T-helper 22 cell (primary cell): ENCODE measurements around the gene FOXS1.
"Not testable (repeated sequence)": the region's sequence is repeated elsewhere in the genome, so short reads cannot be mapped to it uniquely, and the experiment has no call there.

Experiments
- DNase-seq: peaks from one replicate; pipeline ENCODE4 v3.0.0-alpha.2; 2020; ENCODE audit warnings: low read depth

Gene FOXS1

GRCh38 chr20:31822421-31823330 is 22.7 kb downstream of the FOXS1 start:
- DNase-seq, result peak; percentile 32

DNA sequence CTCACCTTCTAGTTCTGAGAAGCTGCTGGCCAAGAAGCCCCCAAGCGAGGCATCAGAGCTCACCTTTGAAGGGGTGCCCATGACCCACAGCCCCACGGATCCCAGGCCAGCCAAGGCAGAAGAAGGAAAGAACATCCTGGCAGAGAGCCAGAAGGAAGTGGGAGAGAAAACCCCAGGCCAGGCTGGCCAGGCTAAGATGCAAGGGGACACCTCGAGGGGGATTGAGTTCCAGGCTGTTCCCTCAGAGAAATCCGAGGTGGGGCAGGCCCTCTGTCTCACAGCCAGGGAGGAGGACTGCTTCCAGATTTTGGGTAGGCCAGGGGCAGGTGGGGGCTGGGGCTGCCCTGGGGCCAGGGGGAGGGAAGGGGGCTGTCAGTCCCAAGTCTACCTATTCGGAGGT is 24.0 kb downstream of the FOXS1 start:
- DNase-seq, result no peak

GRCh38 chr20:31820228-31820627 is 25.2 kb downstream of the FOXS1 start:
- DNase-seq, result no peak

DNA sequence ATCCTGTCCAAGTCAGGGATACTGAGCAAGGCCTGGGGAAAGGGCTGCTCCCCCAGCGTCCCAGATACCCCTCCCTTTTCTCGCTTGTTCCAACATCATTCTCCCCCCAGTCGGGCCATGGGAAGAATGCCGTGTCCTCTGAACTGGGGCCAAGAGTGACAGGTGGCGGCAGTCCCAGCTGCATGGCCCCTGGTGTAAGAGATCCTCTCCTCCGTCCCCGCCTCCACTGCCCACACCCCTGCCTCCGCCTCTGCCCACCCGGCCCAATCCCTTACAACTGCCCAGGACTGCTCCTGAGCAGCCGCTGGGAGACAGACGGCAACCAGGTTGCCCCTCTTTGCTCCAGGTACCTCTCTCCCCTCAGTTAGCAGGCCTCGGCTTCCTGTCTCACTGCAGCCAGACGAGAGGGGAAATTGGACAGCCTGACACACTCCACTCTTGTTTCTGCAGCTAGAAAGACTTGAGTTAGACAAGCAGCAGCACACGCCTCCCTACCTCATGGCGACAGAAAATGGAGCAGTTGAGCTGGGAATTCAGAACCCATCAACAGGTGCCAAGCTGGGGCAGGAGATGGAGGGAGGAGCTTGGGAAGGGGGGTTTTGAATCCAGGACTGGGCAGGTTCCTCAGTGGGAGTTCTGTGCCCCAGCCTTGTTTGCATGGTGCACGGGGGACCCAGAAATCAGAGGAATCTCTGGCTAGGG is 26.2 kb downstream of the FOXS1 start, which contains the start of gene MYLK2:
MYLK2 (plus strand) TSS at position 274 of the 702 bp plus-strand sequence; CDS start at position 499, 225 bp downstream.
- no peak for DNase-seq

DNA sequence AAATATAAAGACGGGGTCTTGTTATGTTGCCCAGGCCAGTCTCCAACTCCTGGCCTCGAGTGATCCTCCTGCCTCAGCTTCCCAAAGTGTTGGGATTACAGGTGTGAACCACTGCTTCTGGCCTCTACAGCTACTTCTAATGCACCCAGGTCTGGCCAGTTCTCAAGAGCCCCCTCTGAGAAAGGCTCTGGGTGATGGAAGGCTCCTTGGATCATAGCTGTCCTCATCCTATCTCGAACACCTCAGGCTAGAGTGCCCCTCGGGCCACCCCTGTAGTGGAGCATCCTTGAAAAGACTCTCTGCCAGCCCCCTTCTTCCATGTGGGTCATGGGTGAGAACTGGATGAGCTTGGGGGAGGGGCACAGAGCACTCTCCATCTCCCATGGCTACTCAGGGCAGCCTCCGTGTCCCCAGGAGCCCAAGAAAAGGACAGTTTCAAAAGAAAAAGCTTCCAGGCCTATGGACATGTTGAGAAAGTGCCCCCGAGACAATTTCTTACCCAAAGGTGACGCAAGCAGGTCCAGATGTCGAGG is 27.0 kb downstream of the FOXS1 start:
- no peak for DNase-seq

DNA sequence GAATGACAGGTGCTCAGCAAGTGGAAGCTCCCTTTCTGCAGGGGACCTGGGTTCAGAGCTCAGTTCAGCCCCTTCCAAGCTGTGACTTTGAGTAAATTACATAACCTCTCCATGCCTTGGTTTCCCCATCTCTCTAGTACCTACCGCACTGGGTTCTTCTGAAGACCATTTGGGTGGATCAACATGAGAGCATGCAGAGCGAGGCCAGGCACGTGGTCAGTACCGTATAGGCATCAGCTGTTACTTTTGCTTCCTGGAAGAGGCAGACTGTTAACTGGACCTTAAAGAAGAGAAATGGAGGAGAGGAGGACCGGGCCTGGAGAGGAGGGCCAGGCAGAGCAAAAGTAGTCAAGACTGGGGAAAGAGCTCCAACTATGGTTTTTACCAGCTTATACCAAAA is 27.9 kb downstream of the FOXS1 start:
- no peak for DNase-seq

DNA sequence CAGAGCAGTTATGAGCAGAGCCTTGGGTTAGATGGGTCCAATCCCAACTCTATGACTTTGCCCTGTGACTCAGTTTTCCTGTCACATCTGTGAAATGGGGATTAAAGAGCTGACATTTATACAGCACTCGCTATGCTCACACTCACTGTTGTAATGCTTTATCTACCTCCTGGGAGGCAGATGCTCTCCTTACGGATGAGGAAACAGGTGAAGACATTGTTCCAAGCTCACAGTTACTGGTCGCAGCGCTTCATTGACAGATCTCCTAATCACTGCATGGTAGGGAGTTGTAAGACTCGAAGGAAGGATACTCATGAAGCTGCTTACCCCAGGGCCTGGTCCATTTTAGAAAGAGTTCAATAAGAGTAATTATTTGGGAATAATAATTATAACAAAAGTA is 29.2 kb downstream of the FOXS1 start:
- DNase-seq, result no peak

DNA sequence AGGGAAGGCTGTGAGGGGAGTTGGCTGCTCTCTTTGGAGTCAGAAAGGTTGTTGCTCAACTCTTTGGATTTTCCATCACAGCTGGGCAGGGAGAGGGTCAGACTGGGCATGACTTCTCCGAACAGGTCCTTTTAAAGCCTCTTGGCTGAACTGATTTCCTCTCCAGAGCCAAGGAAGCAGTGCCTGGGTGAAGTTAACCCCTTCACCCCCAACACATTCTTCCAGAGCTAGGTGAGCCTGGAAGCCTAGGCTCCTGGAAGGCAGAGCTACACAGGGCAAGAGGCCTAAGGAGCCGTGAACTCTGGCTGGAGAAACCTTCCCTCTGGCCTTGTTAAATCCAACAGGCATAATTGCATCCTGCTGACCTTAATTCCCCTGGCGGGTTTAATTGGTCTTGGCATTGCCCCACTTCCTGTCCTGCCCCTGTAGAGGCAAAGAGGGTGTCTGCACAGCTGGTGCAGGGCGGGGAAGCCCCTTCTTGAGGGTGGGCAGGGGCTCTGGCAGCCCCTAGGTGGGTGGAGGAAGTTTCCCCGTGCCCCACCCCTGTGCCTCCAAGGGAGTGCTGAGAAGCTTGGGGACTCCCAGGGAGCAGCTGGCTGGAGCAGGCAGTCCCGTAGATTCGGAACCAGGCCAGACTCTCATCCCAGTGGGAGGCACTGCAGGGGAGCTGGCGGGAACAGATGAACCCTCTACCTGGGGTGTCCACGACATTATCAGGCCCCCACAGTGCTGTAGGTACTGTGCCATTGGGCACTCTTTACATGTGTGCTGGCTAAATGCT is 29.8 kb downstream of the FOXS1 start:
- DNase-seq, result no peak

DNA sequence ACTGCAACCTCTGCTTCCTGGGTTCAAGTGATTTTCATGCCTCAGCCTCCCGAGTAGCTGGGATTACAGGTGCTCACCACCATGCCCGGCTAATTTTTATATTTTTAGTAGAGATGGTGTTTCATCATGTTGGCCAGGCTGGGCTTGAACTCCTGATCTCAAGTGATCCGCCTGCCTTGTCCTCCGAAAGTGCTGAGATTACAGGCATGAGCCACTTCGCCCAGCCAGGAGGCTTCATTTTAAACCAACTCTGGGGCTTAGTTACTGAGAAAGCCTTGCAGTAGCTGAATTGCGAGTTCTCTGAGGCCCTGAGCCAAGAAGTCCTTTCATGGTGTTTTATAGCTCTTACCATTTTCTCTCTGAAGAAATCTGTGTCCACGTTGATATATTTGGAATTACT is 31.3 kb downstream of the FOXS1 start:
- DNase-seq, result not testable (repeated sequence)

- DNase-seq, result no peak
These were observed 31.8 kb downstream of the FOXS1 start for GRCh38 chr20:31813611-31814010.

DNA sequence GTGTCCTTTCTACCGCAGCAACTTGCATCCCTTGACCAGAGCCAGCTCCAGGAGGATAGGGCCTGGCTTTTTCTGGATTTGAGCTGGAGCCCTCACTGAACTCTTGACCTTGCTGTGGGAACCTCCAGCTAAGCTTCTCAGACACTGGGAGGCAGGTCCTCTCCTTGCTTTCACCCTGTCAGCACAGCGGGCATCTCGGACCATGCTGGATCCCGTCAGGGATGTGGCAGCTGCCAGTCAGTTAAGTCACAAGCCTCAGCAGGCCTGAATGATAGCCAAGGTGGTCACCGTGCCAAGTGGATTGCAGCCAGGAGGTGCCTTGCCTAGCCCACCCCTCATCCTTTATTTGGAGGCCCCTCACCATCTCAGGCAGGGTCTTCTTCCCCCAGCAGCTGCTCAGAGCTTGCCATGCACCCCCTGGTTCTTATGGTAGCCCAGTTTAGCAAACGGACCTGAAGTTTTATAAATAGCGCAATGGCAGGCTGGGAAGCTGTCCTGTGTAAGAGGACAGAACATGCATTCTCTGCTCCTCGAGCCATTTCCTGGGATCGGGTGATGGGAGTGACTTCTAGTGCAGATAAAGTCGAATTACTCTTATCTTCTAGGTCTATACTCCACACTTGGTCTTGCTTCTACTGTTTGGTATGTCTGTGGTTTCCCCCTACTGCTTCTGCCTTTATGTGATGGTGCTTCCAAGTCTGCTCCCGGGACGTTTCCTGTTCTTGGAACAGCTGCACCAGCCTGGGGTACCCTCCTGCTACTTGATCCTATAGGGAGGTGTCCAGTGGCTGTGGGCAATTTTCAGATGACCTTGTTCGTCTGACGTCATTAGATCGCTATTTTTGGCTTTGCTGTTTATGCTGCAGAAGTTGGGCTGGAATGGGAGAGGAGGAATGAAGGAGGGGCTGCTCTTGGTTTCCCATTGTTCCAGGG is 33.3 kb downstream of the FOXS1 start:
- DNase-seq, result no peak

GRCh38 chr20:31811198-31811597 is 34.2 kb downstream of the FOXS1 start:
- DNase-seq, result no peak

DNA sequence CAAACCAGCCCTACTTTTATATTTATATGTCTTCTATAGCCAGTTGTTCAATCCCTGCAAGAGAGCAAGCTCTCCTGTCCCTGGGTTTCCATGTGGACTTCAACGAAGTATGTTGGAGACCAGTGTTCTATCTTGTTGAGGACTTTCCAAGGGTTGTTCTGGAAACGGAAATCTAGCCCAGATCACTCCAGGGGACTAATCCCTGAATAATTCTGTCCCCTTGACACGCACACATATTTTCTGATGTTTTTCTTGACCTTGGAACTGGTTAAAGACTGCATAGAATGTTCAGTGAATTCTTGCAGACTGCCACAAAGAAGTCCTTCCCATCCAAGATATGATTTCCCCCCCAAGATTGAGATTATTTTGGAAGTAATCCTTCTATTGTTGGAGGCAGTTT is 35.7 kb downstream of the FOXS1 start:
- no peak for DNase-seq

DNA sequence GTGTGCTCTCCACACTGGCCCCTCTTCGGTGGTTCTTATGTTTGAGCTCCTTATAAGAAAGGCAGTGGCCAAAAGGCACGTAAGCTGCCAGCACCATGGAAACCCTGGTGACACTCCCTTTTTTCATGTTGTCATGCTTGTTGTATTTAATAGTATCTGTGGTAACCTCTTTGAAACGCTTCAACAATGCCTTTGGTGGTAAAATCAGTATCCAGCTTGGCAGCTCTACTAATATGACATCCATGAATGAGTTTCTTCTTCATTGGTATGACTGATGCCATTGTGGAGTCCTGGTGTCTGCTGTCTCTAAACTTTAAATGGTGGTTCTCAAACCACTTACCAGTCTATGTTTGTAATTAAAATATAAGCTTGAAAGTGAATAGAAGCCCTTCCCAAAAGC is 36.9 kb downstream of the FOXS1 start:
- DNase-seq, result no peak

DNA sequence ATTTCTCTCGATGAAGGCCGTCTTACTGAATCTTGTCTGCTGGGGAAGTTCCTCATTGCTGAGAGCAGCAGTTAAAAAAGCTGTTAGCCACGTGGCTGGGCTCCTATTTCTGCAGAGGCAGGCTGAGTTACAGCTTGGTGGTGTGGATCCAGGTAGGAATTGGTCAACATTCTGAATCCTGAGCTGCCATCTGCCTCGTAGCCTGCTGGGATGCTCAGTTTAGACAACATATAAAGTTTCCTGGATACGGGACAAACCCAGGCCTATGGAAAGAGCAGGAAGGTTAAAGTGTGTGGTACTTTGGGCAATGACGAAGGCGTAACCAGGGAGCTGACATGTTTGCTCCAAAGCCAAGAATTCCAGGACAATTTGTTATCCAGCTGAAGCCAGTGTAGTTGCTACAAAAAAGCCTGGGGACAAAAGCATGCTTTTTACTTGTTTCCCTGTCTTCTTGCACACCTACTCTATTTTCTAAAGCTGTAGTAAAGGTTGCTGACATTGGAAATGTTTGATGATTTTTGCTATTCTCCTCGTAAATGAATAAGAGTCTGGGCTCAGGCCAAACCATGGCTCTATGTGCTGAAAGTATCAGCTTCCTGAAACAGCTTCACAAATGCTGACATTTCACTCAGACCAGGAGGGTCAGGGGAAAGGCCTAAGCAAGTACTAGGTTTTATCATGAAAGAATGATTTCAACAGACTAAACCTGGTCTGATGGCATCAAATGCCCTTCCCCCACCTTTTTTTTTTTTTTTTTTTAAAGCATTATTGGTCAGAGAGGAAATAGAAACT is 38.6 kb downstream of the FOXS1 start:
- DNase-seq, result no peak

- no peak for DNase-seq
These were observed 41.7 kb downstream of the FOXS1 start for GRCh38 chr20:31803552-31804291.

GRCh38 chr20:31801508-31801907 is 43.9 kb downstream of the FOXS1 start:
- DNase-seq, result no peak

GRCh38 chr20:31797364-31797763 is 48.0 kb downstream of the FOXS1 start:
- no peak for DNase-seq
